HFF-Myc (cell line): ENCODE data around the gene ANKIB1.

Source experiments
- DNase-seq: peaks from one replicate; pipeline ENCODE4 v3.0.0-alpha.2; 2011; ENCODE audit warnings: low read depth; ENCODE audit errors: extremely low read depth
- H3K4me3 ChIP-seq: replicated peaks from 2 replicates; pipeline ENCODE4 v1.5.1; 2011; ENCODE audit warnings: low read depth, mild to moderate bottlenecking, control low read depth, low read length
- CTCF ChIP-seq: IDR thresholded peaks from 2 replicates; pipeline ENCODE4 v1.5.1; 2012; ENCODE audit warnings: mild to moderate bottlenecking, low read depth, low read length, control low read depth; ENCODE audit errors: missing control alignments

Gene ANKIB1, protein sequence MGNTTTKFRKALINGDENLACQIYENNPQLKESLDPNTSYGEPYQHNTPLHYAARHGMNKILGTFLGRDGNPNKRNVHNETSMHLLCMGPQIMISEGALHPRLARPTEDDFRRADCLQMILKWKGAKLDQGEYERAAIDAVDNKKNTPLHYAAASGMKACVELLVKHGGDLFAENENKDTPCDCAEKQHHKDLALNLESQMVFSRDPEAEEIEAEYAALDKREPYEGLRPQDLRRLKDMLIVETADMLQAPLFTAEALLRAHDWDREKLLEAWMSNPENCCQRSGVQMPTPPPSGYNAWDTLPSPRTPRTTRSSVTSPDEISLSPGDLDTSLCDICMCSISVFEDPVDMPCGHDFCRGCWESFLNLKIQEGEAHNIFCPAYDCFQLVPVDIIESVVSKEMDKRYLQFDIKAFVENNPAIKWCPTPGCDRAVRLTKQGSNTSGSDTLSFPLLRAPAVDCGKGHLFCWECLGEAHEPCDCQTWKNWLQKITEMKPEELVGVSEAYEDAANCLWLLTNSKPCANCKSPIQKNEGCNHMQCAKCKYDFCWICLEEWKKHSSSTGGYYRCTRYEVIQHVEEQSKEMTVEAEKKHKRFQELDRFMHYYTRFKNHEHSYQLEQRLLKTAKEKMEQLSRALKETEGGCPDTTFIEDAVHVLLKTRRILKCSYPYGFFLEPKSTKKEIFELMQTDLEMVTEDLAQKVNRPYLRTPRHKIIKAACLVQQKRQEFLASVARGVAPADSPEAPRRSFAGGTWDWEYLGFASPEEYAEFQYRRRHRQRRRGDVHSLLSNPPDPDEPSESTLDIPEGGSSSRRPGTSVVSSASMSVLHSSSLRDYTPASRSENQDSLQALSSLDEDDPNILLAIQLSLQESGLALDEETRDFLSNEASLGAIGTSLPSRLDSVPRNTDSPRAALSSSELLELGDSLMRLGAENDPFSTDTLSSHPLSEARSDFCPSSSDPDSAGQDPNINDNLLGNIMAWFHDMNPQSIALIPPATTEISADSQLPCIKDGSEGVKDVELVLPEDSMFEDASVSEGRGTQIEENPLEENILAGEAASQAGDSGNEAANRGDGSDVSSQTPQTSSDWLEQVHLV

DNA sequence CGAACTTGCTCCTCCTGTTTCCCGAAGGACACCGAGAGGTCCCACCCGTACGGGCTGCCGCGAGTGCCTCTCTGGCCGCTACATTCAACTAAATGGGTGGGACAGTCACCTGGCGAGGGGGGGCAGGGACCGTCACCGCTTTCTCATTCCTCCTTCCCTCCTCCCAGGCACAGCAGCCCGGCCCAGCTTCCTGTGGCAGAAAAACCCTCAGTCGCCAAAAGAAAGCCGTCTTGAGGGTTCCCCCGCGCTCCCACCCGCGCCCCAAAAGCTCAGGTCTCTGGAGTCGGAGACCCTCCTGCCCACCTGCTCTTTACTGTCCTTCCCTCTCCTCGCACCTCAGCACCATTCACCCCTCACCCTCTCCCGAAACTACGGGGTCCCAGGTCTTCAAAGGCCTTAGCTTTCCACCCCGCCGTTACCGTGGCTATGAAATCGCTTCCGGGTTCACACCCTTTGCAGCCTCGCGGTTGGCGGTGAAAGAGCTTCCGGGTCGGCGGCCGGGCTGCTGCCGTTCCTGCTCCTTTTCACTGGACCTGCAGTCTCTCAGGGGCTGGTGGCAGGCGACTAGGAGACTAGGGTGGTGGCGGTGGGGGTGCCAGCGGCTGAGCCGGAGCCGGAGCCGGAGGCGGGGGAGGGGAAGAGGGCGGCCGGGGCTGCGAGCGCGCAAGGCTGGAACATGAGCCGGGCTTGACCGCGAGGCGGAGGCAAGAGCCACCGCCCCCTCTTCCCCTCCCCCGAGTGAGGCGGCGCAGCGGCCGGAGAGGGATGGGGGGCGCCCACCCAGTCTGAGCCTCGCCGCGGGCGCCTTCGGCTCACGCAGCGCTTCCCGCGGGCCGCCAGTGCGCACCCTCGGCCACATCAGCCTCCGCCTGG is at the start of gene ANKIB1, which contains the start of gene KRIT1:
Gene ANKIB1, plus strand, starts transcription at position 488 of the 873 bp plus-strand sequence. CDS start 49,005 bp downstream, outside the sequence.
Gene KRIT1, minus strand, starts transcription at position 428 of the 873 bp plus-strand sequence. CDS start 3,779 bp downstream, outside the sequence.
- TF ChIP-seq CTCF, result peak; percentile 2
- DNase-seq, result peak; percentile 38
- peak within 1 kb of the TSS; percentile 93 for H3K4me3 ChIP-seq

DNA sequence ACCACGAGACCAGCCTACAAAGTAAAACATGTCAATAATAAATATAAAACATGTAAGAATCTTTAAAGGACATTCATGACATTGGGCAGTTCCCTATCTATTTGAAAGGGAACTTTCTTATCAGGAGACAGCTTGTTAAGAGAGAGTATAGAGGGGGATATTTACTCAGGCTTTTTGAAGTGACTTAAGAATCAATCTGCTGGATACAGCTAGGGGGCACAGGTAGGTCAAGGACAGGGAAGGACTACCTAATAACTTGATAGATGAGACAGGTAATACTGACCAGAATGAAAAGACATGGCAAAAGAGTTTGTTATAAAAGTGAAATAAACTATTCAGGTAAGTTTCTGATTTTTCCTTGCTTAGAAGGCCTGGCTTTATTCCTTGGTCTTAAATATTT is 45.0 kb upstream of the ANKIB1 start:
- no peak overlapping the region for H3K4me3 ChIP-seq
- TF ChIP-seq CTCF, result no peak
- no peak for DNase-seq

DNA sequence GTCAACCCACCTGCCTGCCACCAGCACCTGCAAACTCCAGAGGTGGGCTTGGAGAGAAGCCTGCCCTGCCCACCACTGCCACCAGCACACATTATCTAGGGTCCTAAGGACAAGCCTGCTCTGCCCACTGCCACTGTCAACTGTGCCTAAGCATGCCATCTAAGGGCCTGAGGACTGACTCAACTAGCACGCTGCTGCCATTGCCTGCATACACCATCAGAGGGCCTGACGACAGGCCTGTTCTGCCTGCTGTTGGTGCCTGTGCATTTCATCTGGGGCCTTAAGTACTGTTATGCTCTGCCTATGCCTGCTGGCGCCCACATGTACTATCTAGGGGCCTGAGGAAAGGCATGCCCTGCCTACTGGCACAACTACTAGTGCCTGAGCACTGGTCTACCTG is 39.8 kb upstream of the ANKIB1 start:
- no peak for DNase-seq
- no peak for TF ChIP-seq CTCF
- no peak overlapping the region for H3K4me3 ChIP-seq

GRCh38 chr7:92206672-92207071 is 39.1 kb upstream of the ANKIB1 start:
- no peak overlapping the region for H3K4me3 ChIP-seq
- no peak for TF ChIP-seq CTCF
- DNase-seq, result no peak

GRCh38 chr7:92221766-92222165 is 24.0 kb upstream of the ANKIB1 start:
- H3K4me3 ChIP-seq, result no peak overlapping the region
- DNase-seq, result no peak
- TF ChIP-seq CTCF, result no peak

- no peak overlapping the region for H3K4me3 ChIP-seq
- TF ChIP-seq CTCF, result no peak
- DNase-seq, result no peak
Observed at GRCh38 chr7:92226981-92227380, 18.8 kb upstream of the ANKIB1 start.
